ENCODE results near the gene WDR45.

Gene WDR45

DNA sequence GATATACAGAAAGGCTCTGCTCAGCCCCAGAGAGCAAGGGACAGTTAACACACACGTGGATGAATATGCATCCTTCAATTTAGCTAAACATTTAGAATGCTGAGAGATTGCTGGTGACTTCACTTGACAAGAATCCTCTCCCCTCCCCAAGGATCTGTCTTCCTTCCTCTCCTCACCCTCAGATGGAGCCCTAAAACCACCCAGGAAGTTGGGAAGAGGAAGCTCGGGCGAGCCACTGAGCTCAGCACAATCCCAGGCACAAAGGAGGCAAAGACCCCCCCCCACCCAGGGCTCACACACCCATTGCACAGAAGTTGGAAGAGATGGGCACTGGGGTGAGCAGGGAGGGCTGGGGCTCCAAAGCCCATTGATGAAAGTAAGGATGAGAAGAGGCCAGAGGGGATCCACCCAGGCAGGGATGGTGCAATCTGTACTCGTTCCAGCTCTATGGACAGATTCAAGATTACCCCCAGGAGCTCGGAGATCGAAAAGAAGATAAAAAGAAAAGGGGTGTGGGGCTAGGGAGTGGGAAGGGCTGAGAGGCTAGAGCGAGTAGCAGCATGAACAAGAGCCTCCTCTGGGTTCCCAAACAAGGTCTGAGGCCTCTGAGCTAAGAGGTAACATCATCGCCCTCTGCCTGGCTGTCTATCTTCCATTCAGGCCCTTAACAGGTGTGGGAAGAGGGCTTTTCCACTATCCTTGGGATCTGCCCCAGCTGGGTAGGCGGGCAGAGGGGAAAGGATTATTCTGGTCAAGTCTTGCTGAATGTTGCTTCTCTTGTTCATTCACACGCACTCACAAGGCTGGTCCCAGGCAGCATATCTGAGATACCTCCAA, 37.7 kb downstream of the WDR45 start:
- H3K9me3 ChIP-seq (ENCODE audit: control insufficient read depth, low read depth, low read length) = peaks cover 3% of the 10 kb centered on the region
- peak overlapping the region; percentile 75 for H3K4me3 ChIP-seq (ENCODE audit: low read length)
- no peaks in the 10 kb centered on the region for H3K27me3 ChIP-seq (ENCODE audit: control insufficient read depth, insufficient read depth, low read length)
- H3K9ac ChIP-seq (ENCODE audit: low read length) = peak overlapping the region; percentile 51
- H3K36me3 ChIP-seq (ENCODE audit: control insufficient read depth, low read depth, low read length) = peaks cover 24% of the 10 kb centered on the region
- peaks cover 6% of the 10 kb centered on the region for H3K4me1 ChIP-seq (ENCODE audit: control insufficient read depth, low read depth, low read length)
- H3K27ac ChIP-seq (ENCODE audit: low read length) = peak overlapping the region; percentile 16

DNA sequence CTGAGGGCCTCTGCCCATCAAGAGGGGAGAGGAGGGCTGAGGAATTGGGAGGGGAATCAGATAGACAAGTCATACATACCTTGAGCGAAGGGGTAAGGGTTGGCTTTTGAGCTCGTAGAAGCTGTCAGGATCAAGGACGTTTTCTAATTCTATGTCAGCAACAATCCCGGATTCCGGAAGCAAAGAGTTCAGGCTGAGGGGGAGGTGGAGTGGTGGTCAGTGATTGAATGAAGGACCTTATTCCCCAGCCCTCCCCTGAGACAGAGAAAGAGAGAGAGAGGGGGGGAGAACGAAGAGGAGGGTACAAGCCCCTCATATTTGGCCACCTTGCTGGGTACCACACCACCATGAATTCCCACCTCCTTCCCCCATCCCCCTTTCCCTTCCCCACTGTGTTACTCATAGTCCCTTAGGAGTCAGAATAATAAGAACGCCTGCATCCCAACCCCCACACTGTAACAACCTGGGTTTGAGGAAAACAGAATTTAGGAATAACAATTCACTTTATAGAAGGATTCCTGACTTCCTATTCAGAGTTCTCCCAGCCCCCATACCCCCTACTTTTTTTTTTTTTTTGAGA, 39.2 kb downstream of the WDR45 start:
- peaks cover 30% of the 10 kb centered on the region for H3K36me3 ChIP-seq (ENCODE audit: control insufficient read depth, low read depth, low read length)
- no peaks in the 10 kb centered on the region for H3K27me3 ChIP-seq (ENCODE audit: control insufficient read depth, insufficient read depth, low read length)
- no peak overlapping the region for H3K27ac ChIP-seq (ENCODE audit: low read length)
- peak overlapping the region; percentile 51 for H3K9ac ChIP-seq (ENCODE audit: low read length)
- H3K4me1 ChIP-seq (ENCODE audit: control insufficient read depth, low read depth, low read length) = peaks cover 6% of the 10 kb centered on the region
- peaks cover 3% of the 10 kb centered on the region for H3K9me3 ChIP-seq (ENCODE audit: control insufficient read depth, low read depth, low read length)
- peak overlapping the region; percentile 75 for H3K4me3 ChIP-seq (ENCODE audit: low read length)

DNA sequence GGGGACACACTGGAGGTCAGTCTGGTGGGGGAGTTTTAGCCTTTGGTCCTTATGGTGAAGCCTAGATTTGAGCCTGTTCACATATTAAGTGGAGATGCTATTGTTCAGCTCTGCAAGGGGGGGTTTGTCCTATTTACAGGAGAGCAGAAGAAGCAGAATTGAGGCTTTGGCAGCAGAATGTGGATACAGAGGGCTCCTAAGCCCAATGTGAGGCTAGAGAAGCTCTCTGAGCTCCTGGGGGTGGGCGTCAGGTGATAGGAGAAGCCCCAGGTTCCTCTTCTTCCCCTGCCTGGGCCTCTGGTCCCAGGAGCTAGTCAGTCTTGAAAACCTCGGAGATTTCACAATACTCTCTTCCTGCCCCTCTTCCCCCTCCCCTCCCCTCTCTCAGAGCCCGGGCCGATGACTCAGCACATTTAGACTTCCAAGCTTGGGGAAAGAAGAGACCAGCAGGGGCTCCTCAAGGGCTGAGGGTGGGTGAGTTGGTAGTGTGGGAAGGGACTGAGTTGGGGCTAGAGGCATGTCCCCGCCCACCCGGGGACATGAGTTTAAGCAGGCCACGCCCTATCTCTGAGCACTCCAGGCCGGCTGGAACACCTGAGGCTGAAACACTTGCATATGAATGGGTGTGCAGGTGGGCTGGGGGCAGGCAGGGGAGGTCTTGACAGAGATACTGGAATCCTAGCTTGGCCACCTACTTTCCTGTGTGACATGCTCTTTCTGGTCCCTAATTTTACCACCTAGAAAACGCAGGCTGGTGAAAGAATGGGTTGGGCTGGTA, 39.9 kb downstream of the WDR45 start:
- Histone ChIP-seq H3K36me3 (ENCODE audit: control insufficient read depth, low read depth, low read length) (peaks cover 31% of the 10 kb centered on the region), H3K4me1 (ENCODE audit: control insufficient read depth, low read depth, low read length) (peaks cover 6% of the 10 kb centered on the region), H3K27ac (ENCODE audit: low read length) (peak overlapping the region; percentile 67), H3K9me3 (ENCODE audit: control insufficient read depth, low read depth, low read length) (peaks cover 3% of the 10 kb centered on the region), H3K27me3 (ENCODE audit: control insufficient read depth, insufficient read depth, low read length) (no peaks in the 10 kb centered on the region), H3K4me3 (ENCODE audit: low read length) (peak overlapping the region; percentile 75), H3K9ac (ENCODE audit: low read length) (peak overlapping the region; percentile 51)

DNA sequence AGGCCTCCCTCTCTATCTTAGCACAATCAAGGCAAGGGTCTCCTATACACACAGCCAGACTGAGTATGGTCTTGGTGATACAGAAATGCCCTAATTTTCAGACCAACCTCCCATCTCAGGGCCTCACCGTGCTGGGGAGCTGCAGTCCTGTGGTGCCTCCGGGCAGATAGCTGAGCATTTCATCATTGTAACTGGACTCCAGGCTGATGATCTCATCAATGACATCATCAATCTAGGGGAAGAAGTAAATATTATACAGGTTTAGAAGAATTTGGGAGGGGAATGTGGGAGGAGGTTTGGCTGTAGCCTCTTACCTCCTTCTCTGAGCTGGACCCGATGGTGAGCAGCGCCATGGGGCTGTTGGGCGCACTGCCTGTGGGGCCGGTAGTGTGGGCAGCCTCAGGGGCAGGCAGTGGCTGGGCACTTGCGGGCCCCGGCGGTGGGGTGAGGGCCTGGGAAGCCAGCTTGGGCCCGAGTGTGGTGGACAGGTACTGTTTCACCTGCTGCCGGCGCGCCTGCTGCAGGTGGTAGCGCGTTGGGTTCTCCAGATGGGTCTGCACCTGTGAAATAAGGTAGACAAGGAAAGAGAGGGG, 41.7 kb downstream of the WDR45 start:
- Histone ChIP-seq H3K36me3 (ENCODE audit: control insufficient read depth, low read depth, low read length) (peaks cover 49% of the 10 kb centered on the region), H3K4me1 (ENCODE audit: control insufficient read depth, low read depth, low read length) (peaks cover 6% of the 10 kb centered on the region), H3K9ac (ENCODE audit: low read length) (no peak overlapping the region), H3K4me3 (ENCODE audit: low read length) (no peak overlapping the region), H3K27me3 (ENCODE audit: control insufficient read depth, insufficient read depth, low read length) (no peaks in the 10 kb centered on the region), H3K27ac (ENCODE audit: low read length) (no peak overlapping the region), H3K9me3 (ENCODE audit: control insufficient read depth, low read depth, low read length) (peaks cover 3% of the 10 kb centered on the region)

DNA sequence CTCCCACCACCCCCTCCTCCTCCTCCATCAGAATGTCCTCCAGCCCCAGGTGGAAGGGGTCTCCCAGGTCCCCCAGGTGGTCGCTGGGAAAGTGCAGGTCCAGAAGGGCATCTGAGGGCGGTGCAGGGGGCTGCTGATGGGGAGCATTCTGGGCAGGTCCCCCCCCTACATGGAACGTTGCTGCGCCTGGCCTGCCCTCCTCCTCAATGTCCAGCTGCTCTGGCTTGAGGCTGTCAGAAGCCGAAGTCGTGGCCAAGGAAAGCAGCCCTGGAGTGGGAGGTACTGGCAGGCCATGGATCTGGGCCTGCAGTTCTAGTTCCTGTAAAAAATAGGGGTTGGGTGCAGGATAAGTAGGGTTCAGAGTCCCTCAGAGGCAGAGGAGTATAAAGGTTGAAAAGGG, 49.4 kb downstream of the WDR45 start:
- Histone ChIP-seq H3K27me3 (ENCODE audit: control insufficient read depth, insufficient read depth, low read length) (no peaks in the 10 kb centered on the region), H3K27ac (ENCODE audit: low read length) (no peak overlapping the region), H3K4me1 (ENCODE audit: control insufficient read depth, low read depth, low read length) (no peaks in the 10 kb centered on the region), H3K4me3 (ENCODE audit: low read length) (no peak overlapping the region), H3K36me3 (ENCODE audit: control insufficient read depth, low read depth, low read length) (peaks cover 38% of the 10 kb centered on the region), H3K9me3 (ENCODE audit: control insufficient read depth, low read depth, low read length) (peaks cover 5% of the 10 kb centered on the region), H3K9ac (ENCODE audit: low read length) (no peak overlapping the region)

DNA sequence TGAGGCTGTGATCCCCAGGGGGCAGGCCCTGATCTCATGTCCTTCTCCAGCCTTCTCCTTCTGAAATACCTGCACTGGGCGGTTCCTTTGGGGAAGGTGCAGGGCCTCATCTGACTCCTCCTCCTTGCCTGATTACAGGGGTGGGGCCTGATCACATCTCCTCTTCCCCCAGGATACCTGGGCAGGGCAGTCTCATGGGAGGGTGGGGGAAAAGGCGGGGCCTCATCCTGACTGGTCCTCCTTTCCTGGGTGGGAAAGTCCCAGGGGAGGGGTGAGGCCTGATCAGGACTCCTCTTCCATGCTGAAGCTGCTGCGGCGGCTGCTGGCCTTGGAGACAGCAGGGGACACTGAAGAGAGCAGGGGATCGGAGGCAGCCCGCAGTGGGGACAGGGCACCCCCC, 49.8 kb downstream of the WDR45 start:
- Histone ChIP-seq H3K36me3 (ENCODE audit: control insufficient read depth, low read depth, low read length) (peaks cover 37% of the 10 kb centered on the region), H3K9ac (ENCODE audit: low read length) (no peak overlapping the region), H3K27ac (ENCODE audit: low read length) (no peak overlapping the region)

More for the DNA sequence above, 49.8 kb downstream of the WDR45 start:
- H3K27me3 ChIP-seq (ENCODE audit: control insufficient read depth, insufficient read depth, low read length) = no peaks in the 10 kb centered on the region
- H3K4me3 ChIP-seq (ENCODE audit: low read length) = no peak overlapping the region
- H3K4me1 ChIP-seq (ENCODE audit: control insufficient read depth, low read depth, low read length) = no peaks in the 10 kb centered on the region
- H3K9me3 ChIP-seq (ENCODE audit: control insufficient read depth, low read depth, low read length) = peaks cover 5% of the 10 kb centered on the region

Measured in iPS-18a (cell line).